Measurements from ENCODE around the gene MAP3K5.

MAP3K5 gene

GRCh38 chr6:136710877-136711552 is 81.3 kb downstream of the MAP3K5 start:
- no peak for DNase-seq (ENCODE audit: low spot score)
- no peak for TF ChIP-seq CTCF (IDR thresholded peaks at IDR 0.05; ENCODE audit: borderline replicate concordance, control extremely low read depth, extremely low read depth, insufficient read depth, missing control alignments)
- in situ Hi-C loops (cut with MboI; ENCODE audit: low sequenced_read_pairs, unreplicated experiment) = no loop called here

GRCh38 chr6:136709429-136709828 is 82.8 kb downstream of the MAP3K5 start:
- no peak for DNase-seq (ENCODE audit: low spot score)
- in situ Hi-C loops (cut with MboI; ENCODE audit: low sequenced_read_pairs, unreplicated experiment) = no loop called here
- TF ChIP-seq CTCF (IDR thresholded peaks at IDR 0.05; ENCODE audit: borderline replicate concordance, control extremely low read depth, extremely low read depth, insufficient read depth, missing control alignments) = no peak

- no peak for DNase-seq (ENCODE audit: low spot score)
- in situ Hi-C loops (cut with MboI; ENCODE audit: low sequenced_read_pairs, unreplicated experiment) = no loop called here
- TF ChIP-seq CTCF (IDR thresholded peaks at IDR 0.05; ENCODE audit: borderline replicate concordance, control extremely low read depth, extremely low read depth, insufficient read depth, missing control alignments) = no peak
Measured at GRCh38 chr6:136706430-136706829, 85.8 kb downstream of the MAP3K5 start.

- in situ Hi-C loops (cut with MboI; ENCODE audit: low sequenced_read_pairs, unreplicated experiment) = no loop called here
- DNase-seq (ENCODE audit: low spot score) = no peak
- no peak for TF ChIP-seq CTCF (IDR thresholded peaks at IDR 0.05; ENCODE audit: borderline replicate concordance, control extremely low read depth, extremely low read depth, insufficient read depth, missing control alignments)
Measured at GRCh38 chr6:136703331-136703865, 88.9 kb downstream of the MAP3K5 start.

- TF ChIP-seq CTCF (IDR thresholded peaks at IDR 0.05; ENCODE audit: borderline replicate concordance, control extremely low read depth, extremely low read depth, insufficient read depth, missing control alignments) = no peak
- in situ Hi-C loops (cut with MboI; ENCODE audit: low sequenced_read_pairs, unreplicated experiment) = no loop called here
- no peak for DNase-seq (ENCODE audit: low spot score)
Measured at GRCh38 chr6:136701045-136701444, 91.2 kb downstream of the MAP3K5 start.

GRCh38 chr6:136699358-136699757 is 92.9 kb downstream of the MAP3K5 start:
- in situ Hi-C loops (cut with MboI; ENCODE audit: low sequenced_read_pairs, unreplicated experiment) = no loop called here
- no peak for DNase-seq (ENCODE audit: low spot score)
- no peak for TF ChIP-seq CTCF (IDR thresholded peaks at IDR 0.05; ENCODE audit: borderline replicate concordance, control extremely low read depth, extremely low read depth, insufficient read depth, missing control alignments)
